ENCODE results near the gene NDUFB1. TPM values are rescaled to one million over a fixed set of nuclear protein-coding genes. Genes with fewer than 3 reads are reported as not detected.
A peak's percentile ranks its signal among the peaks of the same experiment; 100 is the strongest.

NDUFB1 gene
- total RNA-seq, 6 experiments from 2014 or later: 74.6 to 223 (median 94.6) TPM

GRCh38 chr14:92121207-92121669, 268 bp downstream of the NDUFB1 start:
- DNase-seq: peak in 2 of 3 donors; percentile 60 to 72
- peaks cover 0 to 11% (median 3%) of the 10 kb centered on the region in 4 donors for H3K4me1 ChIP-seq
- H3K9me3 ChIP-seq: no peaks in the 10 kb centered on the region
- H3K4me3 ChIP-seq: peak overlapping the region; percentile 83 to 93 (median 83)
- 0% methylated on average over 27 of the region's 36 CpGs for WGBS (ENCODE audit: insufficient coverage, low coverage, low lambda C conversion rate, missing lambda C conversion rate)
- peak overlapping the region; percentile 89 to 93 (median 93) for H3K27ac ChIP-seq
- TF ChIP-seq CTCF (IDR thresholded peaks at IDR 0.05): no peak
- TF ChIP-seq POLR2A (IDR thresholded peaks at IDR 0.05): no peak
- peak; percentile 59 to 72 (median 63) for ATAC-seq
- no peaks in the 10 kb centered on the region for H3K27me3 ChIP-seq
- intact Hi-C loops (cut with DNase I): no loop called here
- peaks cover 0 to 26% (median 0%) of the 10 kb centered on the region in 4 donors for H3K36me3 ChIP-seq

GRCh38 chr14:92109490-92109889, 12.0 kb downstream of the NDUFB1 start:
- 73% methylated on average over 5 of the region's 5 CpGs for WGBS (ENCODE audit: insufficient coverage, low coverage, low lambda C conversion rate, missing lambda C conversion rate)
- Histone ChIP-seq H3K27ac (no peak overlapping the region), H3K36me3 (no peaks in the 10 kb centered on the region), H3K27me3 (no peaks in the 10 kb centered on the region), H3K4me1 (peaks cover 0 to 8% (median 2%) of the 10 kb centered on the region in 4 donors), H3K4me3 (no peak overlapping the region), H3K9me3 (no peaks in the 10 kb centered on the region)
- DNase-seq (no peak), ATAC-seq (no peak)
- intact Hi-C loops (cut with DNase I): no loop called here
- TF ChIP-seq POLR2A (IDR thresholded peaks at IDR 0.05): no peak
- TF ChIP-seq CTCF (IDR thresholded peaks at IDR 0.05): no peak

- H3K4me3 ChIP-seq: no peak overlapping the region
Measured at GRCh38 chr14:92108345-92109254, 12.9 kb downstream of the NDUFB1 start.

More at GRCh38 chr14:92108345-92109254, 12.9 kb downstream of the NDUFB1 start:
- Histone ChIP-seq H3K27me3 (no peaks in the 10 kb centered on the region), H3K4me1 (peaks cover 0 to 10% (median 2%) of the 10 kb centered on the region in 4 donors), H3K9me3 (no peaks in the 10 kb centered on the region), H3K27ac (no peak overlapping the region), H3K36me3 (no peaks in the 10 kb centered on the region)
- no peak for ATAC-seq
- DNase-seq: no peak
- intact Hi-C loops (cut with DNase I): no loop called here
- TF ChIP-seq CTCF (IDR thresholded peaks at IDR 0.05): no peak
- WGBS (ENCODE audit: insufficient coverage, low coverage, low lambda C conversion rate, missing lambda C conversion rate): 20% methylated on average over 11 of the region's 11 CpGs
